Measurements from ENCODE around the gene ETS1. TPM values are rescaled to one million over a fixed set of nuclear protein-coding genes. Genes with fewer than 3 reads are reported as not detected.
"Not testable (repeated sequence)": the region's sequence is repeated elsewhere in the genome, so short reads cannot be mapped to it uniquely, and the experiment has no call there.

ETS1 gene
- total RNA-seq, 1 donor from 2014 or later = 517 TPM

GRCh38 chr11:128455766-128456165 lies 131.6 kb downstream of the ETS1 start:
- intact Hi-C loops (cut with micrococcal nuclease) = no loop called here
- DNase-seq (ENCODE audit: low spot score) = no peak

GRCh38 chr11:128453444-128454336 lies 133.7 kb downstream of the ETS1 start:
- DNase-seq (ENCODE audit: low spot score) = no peak
- peak overlapping the region; percentile 54 for H3K27ac Mint-ChIP-seq
- H3K4me3 Mint-ChIP-seq (ENCODE audit: low read depth) = no peak overlapping the region
- no peaks in the 10 kb centered on the region for H3K9me3 Mint-ChIP-seq
- H3K36me3 Mint-ChIP-seq (ENCODE audit: low read depth) = peaks cover 59% of the 10 kb centered on the region
- peaks cover 48% of the 10 kb centered on the region for H3K4me1 Mint-ChIP-seq (ENCODE audit: low read depth)
- intact Hi-C loops (cut with micrococcal nuclease) = no loop called here
- H3K27me3 Mint-ChIP-seq (ENCODE audit: low read depth) = no peaks in the 10 kb centered on the region

More at GRCh38 chr11:128455766-128456165, 131.6 kb downstream of the ETS1 start:
- Mint-ChIP-seq H3K36me3 (ENCODE audit: low read depth) (peaks cover 75% of the 10 kb centered on the region), H3K27ac (peak overlapping the region; percentile 56), H3K4me3 (ENCODE audit: low read depth) (no peak overlapping the region), H3K9me3 (no peaks in the 10 kb centered on the region), H3K4me1 (ENCODE audit: low read depth) (peaks cover 49% of the 10 kb centered on the region), H3K27me3 (ENCODE audit: low read depth) (no peaks in the 10 kb centered on the region)

GRCh38 chr11:128451652-128452470 lies 135.5 kb downstream of the ETS1 start:
- intact Hi-C loops (cut with micrococcal nuclease) = no loop called here
- no peak overlapping the region for H3K4me3 Mint-ChIP-seq (ENCODE audit: low read depth)
- no peak for DNase-seq (ENCODE audit: low spot score)
- H3K27me3 Mint-ChIP-seq (ENCODE audit: low read depth) = no peaks in the 10 kb centered on the region
- H3K4me1 Mint-ChIP-seq (ENCODE audit: low read depth) = peaks cover 54% of the 10 kb centered on the region
- no peak overlapping the region for H3K27ac Mint-ChIP-seq
- no peaks in the 10 kb centered on the region for H3K9me3 Mint-ChIP-seq
- H3K36me3 Mint-ChIP-seq (ENCODE audit: low read depth) = peaks cover 41% of the 10 kb centered on the region

GRCh38 chr11:128450882-128451651 lies 136.3 kb downstream of the ETS1 start:
- no peak for DNase-seq (ENCODE audit: low spot score)
- Mint-ChIP-seq H3K36me3 (ENCODE audit: low read depth) (peaks cover 33% of the 10 kb centered on the region), H3K27ac (no peak overlapping the region), H3K9me3 (peaks cover 4% of the 10 kb centered on the region), H3K4me3 (ENCODE audit: low read depth) (no peak overlapping the region), H3K27me3 (ENCODE audit: low read depth) (no peaks in the 10 kb centered on the region), H3K4me1 (ENCODE audit: low read depth) (peaks cover 54% of the 10 kb centered on the region)
- intact Hi-C loops (cut with micrococcal nuclease) = no loop called here

GRCh38 chr11:128450425-128450824 lies 136.9 kb downstream of the ETS1 start:
- H3K9me3 Mint-ChIP-seq; DNase-seq (ENCODE audit: low spot score); H3K27ac Mint-ChIP-seq; intact Hi-C loops (cut with micrococcal nuclease); H3K27me3 Mint-ChIP-seq (ENCODE audit: low read depth); H3K4me3 Mint-ChIP-seq (ENCODE audit: low read depth): not testable (repeated sequence)
- peaks cover 30% of the 10 kb centered on the region for H3K36me3 Mint-ChIP-seq (ENCODE audit: low read depth)
- H3K4me1 Mint-ChIP-seq (ENCODE audit: low read depth) = peaks cover 56% of the 10 kb centered on the region

GRCh38 chr11:128448981-128449713 lies 138.2 kb downstream of the ETS1 start:
- Mint-ChIP-seq H3K4me3 (ENCODE audit: low read depth) (no peak overlapping the region), H3K36me3 (ENCODE audit: low read depth) (peaks cover 23% of the 10 kb centered on the region), H3K27me3 (ENCODE audit: low read depth) (no peaks in the 10 kb centered on the region), H3K27ac (no peak overlapping the region), H3K4me1 (ENCODE audit: low read depth) (peaks cover 48% of the 10 kb centered on the region), H3K9me3 (peaks cover 19% of the 10 kb centered on the region)
- intact Hi-C loops (cut with micrococcal nuclease) = loop anchor here (10.0 kb wide), 1 partner anchor 54 kb away; no protein-coding TSS in a partner anchor
- DNase-seq (ENCODE audit: low spot score) = no peak

GRCh38 chr11:128448200-128448886 lies 139.0 kb downstream of the ETS1 start:
- peaks cover 40% of the 10 kb centered on the region for H3K4me1 Mint-ChIP-seq (ENCODE audit: low read depth)
- no peak overlapping the region for H3K27ac Mint-ChIP-seq
- intact Hi-C loops (cut with micrococcal nuclease) = loop anchor here (10.0 kb wide), 1 partner anchor 54 kb away; no protein-coding TSS in a partner anchor
- H3K4me3 Mint-ChIP-seq (ENCODE audit: low read depth) = no peak overlapping the region
- no peaks in the 10 kb centered on the region for H3K27me3 Mint-ChIP-seq (ENCODE audit: low read depth)
- no peak for DNase-seq (ENCODE audit: low spot score)
- H3K36me3 Mint-ChIP-seq (ENCODE audit: low read depth) = peaks cover 15% of the 10 kb centered on the region
- peaks cover 19% of the 10 kb centered on the region for H3K9me3 Mint-ChIP-seq

GRCh38 chr11:128447233-128447632 lies 140.1 kb downstream of the ETS1 start:
- intact Hi-C loops (cut with micrococcal nuclease) = loop anchor here (10.0 kb wide), 1 partner anchor 52 kb away; no protein-coding TSS in a partner anchor
- Mint-ChIP-seq H3K27ac (no peak overlapping the region), H3K4me3 (ENCODE audit: low read depth) (no peak overlapping the region), H3K9me3 (peaks cover 24% of the 10 kb centered on the region), H3K27me3 (ENCODE audit: low read depth) (no peaks in the 10 kb centered on the region), H3K36me3 (ENCODE audit: low read depth) (peaks cover 13% of the 10 kb centered on the region), H3K4me1 (ENCODE audit: low read depth) (peaks cover 31% of the 10 kb centered on the region)
- no peak for DNase-seq (ENCODE audit: low spot score)

- not testable (repeated sequence) for DNase-seq (ENCODE audit: low spot score); H3K27ac Mint-ChIP-seq; H3K27me3 Mint-ChIP-seq (ENCODE audit: low read depth); H3K4me3 Mint-ChIP-seq (ENCODE audit: low read depth)
- peaks cover 28% of the 10 kb centered on the region for H3K9me3 Mint-ChIP-seq
- H3K4me1 Mint-ChIP-seq (ENCODE audit: low read depth) = peaks cover 27% of the 10 kb centered on the region
- H3K36me3 Mint-ChIP-seq (ENCODE audit: low read depth) = peaks cover 13% of the 10 kb centered on the region
- intact Hi-C loops (cut with micrococcal nuclease) = loop anchor here (10.0 kb wide), 1 partner anchor 51 kb away; no protein-coding TSS in a partner anchor
These were observed 141.4 kb downstream of the ETS1 start for GRCh38 chr11:128445921-128446320.

GRCh38 chr11:128437136-128437535 lies 150.2 kb downstream of the ETS1 start:
- H3K36me3 Mint-ChIP-seq (ENCODE audit: low read depth) = peaks cover 3% of the 10 kb centered on the region
- H3K9me3 Mint-ChIP-seq = peaks cover 8% of the 10 kb centered on the region
- no peak overlapping the region for H3K4me3 Mint-ChIP-seq (ENCODE audit: low read depth)
- H3K27me3 Mint-ChIP-seq (ENCODE audit: low read depth) = no peaks in the 10 kb centered on the region
- intact Hi-C loops (cut with micrococcal nuclease) = no loop called here
- H3K4me1 Mint-ChIP-seq (ENCODE audit: low read depth) = peaks cover 7% of the 10 kb centered on the region
- no peak overlapping the region for H3K27ac Mint-ChIP-seq
- no peak for DNase-seq (ENCODE audit: low spot score)

GRCh38 chr11:128434818-128435217 lies 152.5 kb downstream of the ETS1 start:
- Mint-ChIP-seq H3K27ac (no peak overlapping the region), H3K9me3 (no peaks in the 10 kb centered on the region), H3K4me1 (ENCODE audit: low read depth) (peaks cover 8% of the 10 kb centered on the region), H3K27me3 (ENCODE audit: low read depth) (no peaks in the 10 kb centered on the region), H3K36me3 (ENCODE audit: low read depth) (no peaks in the 10 kb centered on the region), H3K4me3 (ENCODE audit: low read depth) (no peak overlapping the region)
- intact Hi-C loops (cut with micrococcal nuclease) = no loop called here
- no peak for DNase-seq (ENCODE audit: low spot score)

Measured in activated T-helper 2 cell treated with anti-CD3 and anti-CD28 coated beads, Interferon-gamma antibody, Interleukin-2, Interleukin-4, amounts not matched to agents 10 μg/mL and 5 μg/mL and 100 μg/mL, durations not matched to agents 14 hours and 24 hours and 36 hours (primary cell).